AG04450 (cell line): ENCODE results near the gene LRRC53. TPM values are rescaled to one million over a fixed set of nuclear protein-coding genes. Genes with fewer than 3 reads are reported as not detected.

Experiments used
- CTCF ChIA-PET: fragments of 300-600, 350-600 bp; formaldehyde crosslinking; extraction: SDS; loops from one replicate; lab custom pipeline; 2022; ENCODE audit warnings: antibody characterized with exemption, inconsistent platforms; lab: Charles Lee
- POLR2A ChIA-PET: fragments of 350-600 bp; formaldehyde crosslinking; extraction: SDS; loops from one replicate; lab custom pipeline; 2021; ENCODE audit warnings: antibody characterized with exemption, inconsistent platforms; lab: Yijun Ruan, JAX
- DNase-seq: peaks from one replicate; pipeline ENCODE4 v3.0.0-alpha.2; 2011; ENCODE audit warnings: low read depth, low spot score
- H3K27ac ChIP-seq: one replicate; pipeline ENCODE4 v1.5.1; 2012; ENCODE audit warnings: low read depth, low read length, control low read depth
- H3K27me3 ChIP-seq: one replicate; pipeline ENCODE4 v1.6.0; 2012; ENCODE audit warnings: low read length; ENCODE audit not compliant: control insufficient read depth, insufficient read depth
- H3K4me3 ChIP-seq: 2 replicates; pipeline ENCODE4 v1.5.1; 2011; ENCODE audit warnings: mild to moderate bottlenecking, low read depth, low read length, control low read depth
- H3K9me3 ChIP-seq: 2 replicates; pipeline ENCODE4 v1.5.1; 2012; ENCODE audit warnings: low read length; ENCODE audit not compliant: control insufficient read depth, insufficient read depth
- CTCF ChIP-seq: IDR thresholded peaks from 2 replicates; pipeline ENCODE4 v1.5.1; 2011; ENCODE audit warnings: low read depth, low read length, control low read depth, inconsistent platforms
- polyA plus RNA-seq: library from polyadenylated mRNA; depleted of rRNA; stranded (reverse); fragments of >200 nt; gene quantifications from 2 replicates; pipeline ENCODE4 v1.2.3, GENCODE V29; 2011

The LRRC53 gene
- polyA plus RNA-seq, 1 experiment: not detected

GRCh38 chr1:74470936-74471335 lies 41.5 kb downstream of the LRRC53 start:
- DNase-seq: no peak
- no peak overlapping the region for H3K4me3 ChIP-seq
- ChIA-PET POLR2A (no interaction called here), CTCF (interaction anchor here (3.4 kb wide), 2 partner anchors 12 to 220 kb away, joined by 19 to 30 read pairs; no protein-coding TSS in a partner anchor)
- no peaks in the 10 kb centered on the region for H3K9me3 ChIP-seq
- H3K27me3 ChIP-seq: no peaks in the 10 kb centered on the region
- TF ChIP-seq CTCF: no peak
- H3K27ac ChIP-seq: no peak overlapping the region

- Histone ChIP-seq H3K27ac (no peak overlapping the region), H3K9me3 (peaks cover 4% of the 10 kb centered on the region), H3K4me3 (no peak overlapping the region), H3K27me3 (no peaks in the 10 kb centered on the region)
- TF ChIP-seq CTCF: no peak
- DNase-seq: no peak
- POLR2A ChIA-PET: no interaction called here
- CTCF ChIA-PET: interaction anchor here (0.7 to 3.4 kb wide), 8 partner anchors 10 to 714 kb away, joined by 3 to 30 read pairs (median 9); no protein-coding TSS in a partner anchor
These were observed 42.2 kb downstream of the LRRC53 start for GRCh38 chr1:74470251-74470650.

- Histone ChIP-seq H3K9me3 (peaks cover 7% of the 10 kb centered on the region), H3K27ac (no peak overlapping the region), H3K27me3 (no peaks in the 10 kb centered on the region), H3K4me3 (no peak overlapping the region)
- POLR2A ChIA-PET: no interaction called here
- CTCF ChIA-PET: interaction anchor here (0.5 to 3.4 kb wide), 75 partner anchors 9 to 795 kb away, joined by 3 to 30 read pairs (median 4); partner anchors contain the start of genes FPGT and LRRIQ3
- TF ChIP-seq CTCF: peak; percentile 71
- peak; percentile 26 for DNase-seq
These were observed 43.3 kb downstream of the LRRC53 start for GRCh38 chr1:74468982-74469603.

- no peak for DNase-seq
- ChIA-PET CTCF (interaction anchor here (0.8 to 3.4 kb wide), 41 partner anchors 9 to 628 kb away, joined by 3 to 30 read pairs (median 5); partner anchors contain the start of genes FPGT and LRRIQ3), POLR2A (no interaction called here)
- Histone ChIP-seq H3K27ac (no peak overlapping the region), H3K27me3 (no peaks in the 10 kb centered on the region), H3K9me3 (peaks cover 7% of the 10 kb centered on the region), H3K4me3 (no peak overlapping the region)
- TF ChIP-seq CTCF: no peak
These were observed 44.5 kb downstream of the LRRC53 start for GRCh38 chr1:74467786-74468377.

GRCh38 chr1:74465193-74465681 lies 47.2 kb downstream of the LRRC53 start:
- no peak overlapping the region for H3K4me3 ChIP-seq
- POLR2A ChIA-PET: no interaction called here
- no peaks in the 10 kb centered on the region for H3K27me3 ChIP-seq
- no peak overlapping the region for H3K27ac ChIP-seq
- H3K9me3 ChIP-seq: peaks cover 7% of the 10 kb centered on the region
- no peak for DNase-seq
- no peak for TF ChIP-seq CTCF
- CTCF ChIA-PET: no interaction called here
